ENCODE data around the gene MLYCD.

The MLYCD gene

DNA sequence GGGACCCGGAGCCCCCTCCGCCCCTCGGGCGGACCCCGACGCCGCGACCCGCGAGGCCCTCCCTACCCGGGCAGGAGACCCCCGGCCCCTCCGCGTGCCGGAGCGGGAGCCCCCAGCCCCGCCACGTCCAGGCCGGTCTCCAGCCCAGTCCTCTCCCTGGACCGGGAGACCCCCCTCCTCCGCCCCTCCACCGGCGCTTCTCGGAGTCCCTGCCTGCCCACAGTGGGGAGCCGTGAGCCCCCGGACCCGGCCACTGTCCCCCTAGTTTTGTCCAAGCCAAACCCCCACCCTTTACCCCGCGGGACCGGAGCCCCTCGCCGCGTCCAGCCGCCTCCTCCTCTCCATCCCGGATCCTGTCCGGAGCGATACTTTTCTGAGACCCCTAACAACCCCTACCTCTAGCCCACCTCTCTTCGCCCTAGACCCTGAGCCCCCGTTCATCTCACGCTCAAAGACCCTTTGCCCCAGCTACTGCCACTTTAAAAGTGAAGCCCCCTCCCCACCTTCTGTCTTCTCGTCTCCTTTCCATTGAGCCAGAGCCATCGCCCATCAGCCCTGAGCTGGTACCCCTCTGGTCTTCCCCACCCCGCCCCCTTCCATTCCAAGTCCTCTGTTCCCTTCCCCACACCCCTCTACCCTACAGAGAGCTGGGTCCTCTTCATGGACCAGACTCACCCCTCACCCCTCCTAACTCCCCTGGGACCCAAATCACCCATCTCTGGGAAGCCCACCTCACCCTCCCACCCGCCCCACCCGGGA, 70.2 kb downstream of the MLYCD start:
- Histone ChIP-seq H3K36me3 (ENCODE audit: control insufficient read depth in 1 of 2, insufficient read depth in 2 of 2, low read length in 2 of 2) (peaks cover 0 to 13% of the 10 kb centered on the region in 2 donors), H3K4me3 (ENCODE audit: low read depth in 1 of 2, low read length in 2 of 2) (no peak overlapping the region), H3K4me1 (ENCODE audit: control insufficient read depth in 1 of 2, insufficient read depth in 2 of 2, low read length in 2 of 2) (peaks cover 0 to 8% of the 10 kb centered on the region in 2 donors)

DNA sequence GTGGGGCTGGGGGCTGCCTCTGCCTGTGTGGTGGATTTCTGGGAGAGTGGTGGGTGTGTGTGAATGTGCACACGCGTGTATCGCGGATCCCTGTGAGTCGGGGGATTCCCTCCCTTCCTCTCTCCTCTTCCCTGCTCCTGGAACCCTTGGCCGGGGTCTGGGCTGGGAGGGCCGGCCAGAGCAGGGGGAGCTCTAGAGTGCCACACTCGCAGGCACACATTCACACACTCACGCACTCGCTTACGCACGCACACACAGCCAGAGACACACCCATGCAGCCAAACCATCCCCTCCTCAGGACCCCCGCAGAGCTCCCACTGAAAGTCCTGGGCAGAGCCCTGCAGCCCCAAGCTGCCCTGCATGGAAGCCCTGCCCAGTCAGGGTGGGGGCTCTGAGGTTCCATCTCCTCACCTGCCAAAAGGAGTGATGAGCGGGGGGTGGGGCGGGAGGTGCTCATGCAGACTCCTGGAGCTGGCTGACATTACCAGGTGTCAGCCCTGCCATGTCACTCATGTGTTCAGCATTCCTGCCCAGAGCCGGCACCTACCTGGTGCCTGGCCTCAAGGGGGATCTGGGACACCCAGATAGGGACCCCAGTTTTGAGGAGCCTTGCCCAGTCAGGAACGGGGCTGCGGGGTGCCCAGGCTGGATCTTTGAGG, 71.0 kb downstream of the MLYCD start:
- Histone ChIP-seq H3K27ac (ENCODE audit: low read depth, low read length) (no peak overlapping the region), H3K36me3 (ENCODE audit: control insufficient read depth in 1 of 2, insufficient read depth in 2 of 2, low read length in 2 of 2) (peaks cover 0 to 8% of the 10 kb centered on the region in 2 donors), H3K4me1 (ENCODE audit: control insufficient read depth in 1 of 2, insufficient read depth in 2 of 2, low read length in 2 of 2) (peaks cover 0 to 8% of the 10 kb centered on the region in 2 donors), H3K9me3 (ENCODE audit: control insufficient read depth in 1 of 2, low read length in 2 of 2) (no peaks in the 10 kb centered on the region), H3K27me3 (ENCODE audit: control insufficient read depth in 1 of 2, insufficient read depth in 2 of 2, low read length in 2 of 2) (peaks cover 0 to 4% of the 10 kb centered on the region in 2 donors), H3K9ac (ENCODE audit: low read depth in 1 of 2, low read length in 2 of 2) (no peak overlapping the region), H3K4me3 (ENCODE audit: low read depth in 1 of 2, low read length in 2 of 2) (no peak overlapping the region)

More for the DNA sequence above, 70.2 kb downstream of the MLYCD start:
- peaks cover 0 to 4% of the 10 kb centered on the region in 2 donors for H3K27me3 ChIP-seq (ENCODE audit: control insufficient read depth in 1 of 2, insufficient read depth in 2 of 2, low read length in 2 of 2)
- H3K27ac ChIP-seq (ENCODE audit: low read depth, low read length): no peak overlapping the region
- H3K9me3 ChIP-seq (ENCODE audit: control insufficient read depth in 1 of 2, low read length in 2 of 2): no peaks in the 10 kb centered on the region
- no peak overlapping the region for H3K9ac ChIP-seq (ENCODE audit: low read depth in 1 of 2, low read length in 2 of 2)

DNA sequence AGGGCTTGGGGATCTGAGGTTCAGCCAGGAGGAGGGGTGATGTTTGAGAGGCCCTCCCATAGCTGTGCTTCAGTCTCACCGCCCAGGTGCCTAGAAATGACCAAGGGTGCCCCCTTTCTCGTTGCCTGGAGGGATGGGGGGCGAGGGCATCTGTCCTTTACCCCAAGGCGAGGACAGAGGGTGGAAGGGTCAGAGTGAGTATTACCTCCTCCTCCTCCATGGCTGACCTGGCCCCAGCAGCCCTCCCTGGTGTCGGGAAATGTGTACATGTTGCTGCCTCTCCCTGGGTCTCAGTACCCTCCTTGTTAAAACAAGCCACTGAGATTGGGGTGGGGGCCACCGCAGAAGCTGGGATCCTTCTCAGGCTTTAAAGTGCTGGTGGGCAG, 71.5 kb downstream of the MLYCD start:
- Histone ChIP-seq H3K27ac (ENCODE audit: low read depth, low read length) (no peak overlapping the region), H3K9me3 (ENCODE audit: control insufficient read depth in 1 of 2, low read length in 2 of 2) (no peaks in the 10 kb centered on the region), H3K9ac (ENCODE audit: low read depth in 1 of 2, low read length in 2 of 2) (no peak overlapping the region), H3K36me3 (ENCODE audit: control insufficient read depth in 1 of 2, insufficient read depth in 2 of 2, low read length in 2 of 2) (peaks cover 0 to 5% of the 10 kb centered on the region in 2 donors), H3K4me1 (ENCODE audit: control insufficient read depth in 1 of 2, insufficient read depth in 2 of 2, low read length in 2 of 2) (peaks cover 0 to 8% of the 10 kb centered on the region in 2 donors), H3K27me3 (ENCODE audit: control insufficient read depth in 1 of 2, insufficient read depth in 2 of 2, low read length in 2 of 2) (peaks cover 0 to 4% of the 10 kb centered on the region in 2 donors), H3K4me3 (ENCODE audit: low read depth in 1 of 2, low read length in 2 of 2) (no peak overlapping the region)

DNA sequence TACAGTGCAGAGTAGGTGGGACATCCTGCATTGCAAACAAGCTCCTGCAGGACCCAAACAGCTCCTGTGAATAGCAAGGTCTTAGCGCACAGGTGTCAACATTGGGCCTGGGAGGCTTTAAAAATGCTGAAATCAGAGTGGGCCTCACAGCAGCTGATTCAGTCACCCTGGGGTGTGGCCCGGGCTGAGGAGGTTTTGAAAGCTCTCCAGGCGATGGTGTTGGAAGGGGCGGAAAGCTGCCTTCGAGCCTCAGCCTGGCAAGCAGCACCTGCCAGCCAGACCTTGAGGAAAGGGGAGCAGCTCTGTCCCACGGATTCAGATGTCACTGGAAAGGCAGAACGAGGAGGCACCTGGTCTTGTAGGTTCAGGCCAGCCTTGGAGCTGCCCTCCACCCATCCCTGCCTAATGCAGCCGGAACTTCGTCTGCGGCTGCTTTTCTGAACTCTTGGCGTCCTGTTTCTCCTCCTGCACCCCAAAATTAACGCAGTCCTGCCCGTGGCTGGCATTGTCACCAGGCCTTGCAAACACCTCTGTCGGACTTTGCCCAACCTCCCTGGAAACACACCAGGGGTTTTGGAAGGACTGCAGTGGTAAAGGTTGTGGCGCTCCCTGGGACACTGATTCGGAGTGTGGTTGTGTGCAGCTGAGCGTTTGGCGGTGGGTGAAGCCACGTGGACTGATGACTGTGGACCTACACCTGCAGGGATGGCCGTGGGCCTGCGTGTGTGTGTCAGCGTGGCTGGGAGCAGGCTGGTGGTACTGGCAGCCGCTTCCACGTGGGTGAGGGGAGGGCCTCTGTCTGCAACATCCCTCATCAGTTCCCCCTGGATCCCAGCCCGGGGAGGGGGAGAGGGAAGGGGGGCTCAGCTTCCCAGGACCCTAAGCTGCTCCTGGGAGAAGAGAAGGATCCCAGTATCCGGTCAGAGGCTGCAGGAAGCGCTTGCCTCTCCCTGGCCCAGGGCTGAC, 72.5 kb downstream of the MLYCD start:
- Histone ChIP-seq H3K4me3 (ENCODE audit: low read depth in 1 of 2, low read length in 2 of 2) (no peak overlapping the region), H3K9me3 (ENCODE audit: control insufficient read depth in 1 of 2, low read length in 2 of 2) (no peaks in the 10 kb centered on the region), H3K27me3 (ENCODE audit: control insufficient read depth in 1 of 2, insufficient read depth in 2 of 2, low read length in 2 of 2) (peaks cover 0 to 4% of the 10 kb centered on the region in 2 donors), H3K36me3 (ENCODE audit: control insufficient read depth in 1 of 2, insufficient read depth in 2 of 2, low read length in 2 of 2) (no peaks in the 10 kb centered on the region), H3K4me1 (ENCODE audit: control insufficient read depth in 1 of 2, insufficient read depth in 2 of 2, low read length in 2 of 2) (peaks cover 0 to 8% of the 10 kb centered on the region in 2 donors), H3K27ac (ENCODE audit: low read depth, low read length) (no peak overlapping the region), H3K9ac (ENCODE audit: low read depth in 1 of 2, low read length in 2 of 2) (no peak overlapping the region)

DNA sequence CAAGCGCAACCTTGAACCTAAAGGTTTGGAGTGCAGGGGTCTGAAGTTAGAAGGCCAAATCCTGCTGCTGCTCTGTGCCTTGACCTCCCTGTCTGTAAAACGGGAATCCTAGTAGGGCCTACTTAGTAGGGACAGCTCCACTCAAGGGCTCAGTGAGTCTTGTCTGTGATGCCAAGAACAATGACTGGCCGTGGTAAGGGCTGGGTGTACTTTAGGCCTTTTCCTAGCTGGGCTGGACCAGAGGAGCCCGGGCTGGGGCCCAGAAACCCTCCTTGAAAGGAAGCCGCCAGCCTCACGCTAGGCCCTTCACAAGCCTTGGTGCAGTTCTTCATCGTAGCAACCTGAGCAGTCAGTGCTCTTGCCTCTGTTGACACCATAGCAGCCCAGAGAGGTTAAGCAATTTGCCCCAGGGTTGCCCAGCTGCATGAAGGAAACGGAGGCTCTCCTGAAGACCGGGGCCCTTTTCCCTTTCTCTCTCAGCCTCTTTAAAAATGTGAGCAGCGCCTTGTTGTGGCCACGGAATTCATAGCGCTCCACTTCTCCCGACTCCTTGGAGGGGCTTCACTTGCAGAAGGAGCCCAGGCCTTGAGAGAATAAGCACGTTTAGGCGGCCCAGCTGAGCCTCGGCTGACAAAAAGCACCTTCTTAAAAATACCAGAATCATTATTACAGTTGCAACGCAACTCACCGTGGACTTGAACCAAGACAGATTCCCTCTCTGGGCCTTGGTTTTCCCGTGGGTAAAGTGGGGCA, 73.5 kb downstream of the MLYCD start:
- Histone ChIP-seq H3K9ac (ENCODE audit: low read depth in 1 of 2, low read length in 2 of 2) (no peak overlapping the region), H3K36me3 (ENCODE audit: control insufficient read depth in 1 of 2, insufficient read depth in 2 of 2, low read length in 2 of 2) (no peaks in the 10 kb centered on the region), H3K27me3 (ENCODE audit: control insufficient read depth in 1 of 2, insufficient read depth in 2 of 2, low read length in 2 of 2) (peaks cover 0 to 4% of the 10 kb centered on the region in 2 donors), H3K27ac (ENCODE audit: low read depth, low read length) (no peak overlapping the region), H3K4me1 (ENCODE audit: control insufficient read depth in 1 of 2, insufficient read depth in 2 of 2, low read length in 2 of 2) (peaks cover 0 to 8% of the 10 kb centered on the region in 2 donors), H3K4me3 (ENCODE audit: low read depth in 1 of 2, low read length in 2 of 2) (no peak overlapping the region), H3K9me3 (ENCODE audit: control insufficient read depth in 1 of 2, low read length in 2 of 2) (no peaks in the 10 kb centered on the region)

DNA sequence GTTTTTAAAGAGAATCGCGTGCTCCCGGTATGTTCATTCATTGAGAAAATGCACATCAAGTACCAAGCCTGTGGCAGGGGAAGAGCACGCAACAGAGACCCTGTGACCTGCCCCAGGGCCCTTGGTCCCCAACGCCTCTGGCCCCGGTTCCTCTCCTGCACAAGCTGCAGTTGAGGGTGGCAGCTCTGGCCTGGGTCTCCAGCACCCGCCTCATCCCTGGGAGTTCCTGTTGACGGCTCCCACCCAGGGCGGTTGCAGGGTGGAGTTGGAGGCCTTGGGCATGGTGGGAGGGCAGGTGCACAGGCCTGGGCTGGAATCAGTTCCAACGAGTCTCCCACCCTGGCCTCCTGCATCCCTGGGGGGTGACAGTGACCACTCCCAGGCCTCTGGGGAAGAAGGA, 74.2 kb downstream of the MLYCD start:
- Histone ChIP-seq H3K4me3 (ENCODE audit: low read depth in 1 of 2, low read length in 2 of 2) (no peak overlapping the region), H3K27me3 (ENCODE audit: control insufficient read depth in 1 of 2, insufficient read depth in 2 of 2, low read length in 2 of 2) (peaks cover 0 to 2% of the 10 kb centered on the region in 2 donors), H3K4me1 (ENCODE audit: control insufficient read depth in 1 of 2, insufficient read depth in 2 of 2, low read length in 2 of 2) (peaks cover 0 to 8% of the 10 kb centered on the region in 2 donors)

DNA sequence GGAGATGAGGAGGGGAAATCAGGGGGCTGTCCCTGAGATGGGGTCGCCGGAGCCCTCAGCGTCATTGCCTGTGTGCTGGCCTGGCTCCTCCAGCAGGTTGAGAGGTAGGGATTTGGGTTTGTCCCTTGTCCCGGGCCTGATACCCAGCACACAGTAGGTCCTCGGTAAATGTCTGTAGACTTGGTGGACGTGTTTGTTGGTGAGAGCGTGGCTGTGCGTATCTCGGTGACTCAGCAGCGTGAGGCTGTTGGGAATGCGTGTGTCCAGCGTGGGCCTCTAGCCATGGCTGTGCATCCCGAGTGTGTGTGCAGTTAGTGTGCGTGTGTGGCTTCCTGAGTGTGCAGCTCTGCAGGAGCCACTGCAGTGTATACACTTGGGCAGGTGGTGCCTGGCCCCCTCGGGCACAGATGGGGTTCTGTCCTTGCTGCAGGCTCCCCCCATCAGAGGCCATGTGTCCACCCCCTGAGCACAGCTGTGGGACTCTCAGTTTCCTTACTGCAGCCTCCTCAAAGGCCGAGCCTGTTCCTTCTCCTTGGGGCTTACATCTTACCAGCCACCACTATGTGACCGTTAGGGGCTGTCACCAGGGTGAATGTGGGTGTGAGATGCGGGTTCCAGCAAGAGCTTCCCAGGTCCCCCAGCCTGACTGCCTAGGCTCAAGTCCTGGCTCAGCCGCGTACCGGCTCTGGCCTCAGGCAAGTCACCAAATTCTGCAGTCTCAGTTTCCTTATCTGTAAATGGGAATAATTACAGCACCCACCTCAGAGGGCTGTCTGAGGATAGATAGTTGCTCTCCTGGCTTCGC, 74.9 kb downstream of the MLYCD start:
- Histone ChIP-seq H3K36me3 (ENCODE audit: control insufficient read depth in 1 of 2, insufficient read depth in 2 of 2, low read length in 2 of 2) (no peaks in the 10 kb centered on the region), H3K9me3 (ENCODE audit: control insufficient read depth in 1 of 2, low read length in 2 of 2) (peaks cover 6 to 7% of the 10 kb centered on the region in 2 donors), H3K27ac (ENCODE audit: low read depth, low read length) (no peak overlapping the region), H3K27me3 (ENCODE audit: control insufficient read depth in 1 of 2, insufficient read depth in 2 of 2, low read length in 2 of 2) (peaks cover 0 to 2% of the 10 kb centered on the region in 2 donors), H3K9ac (ENCODE audit: low read depth in 1 of 2, low read length in 2 of 2) (no peak overlapping the region), H3K4me3 (ENCODE audit: low read depth in 1 of 2, low read length in 2 of 2) (no peak overlapping the region), H3K4me1 (ENCODE audit: control insufficient read depth in 1 of 2, insufficient read depth in 2 of 2, low read length in 2 of 2) (peaks cover 0 to 8% of the 10 kb centered on the region in 2 donors)

More for the DNA sequence above, 74.2 kb downstream of the MLYCD start:
- Histone ChIP-seq H3K36me3 (ENCODE audit: control insufficient read depth in 1 of 2, insufficient read depth in 2 of 2, low read length in 2 of 2) (no peaks in the 10 kb centered on the region), H3K27ac (ENCODE audit: low read depth, low read length) (no peak overlapping the region), H3K9ac (ENCODE audit: low read depth in 1 of 2, low read length in 2 of 2) (no peak overlapping the region), H3K9me3 (ENCODE audit: control insufficient read depth in 1 of 2, low read length in 2 of 2) (no peaks in the 10 kb centered on the region)

DNA sequence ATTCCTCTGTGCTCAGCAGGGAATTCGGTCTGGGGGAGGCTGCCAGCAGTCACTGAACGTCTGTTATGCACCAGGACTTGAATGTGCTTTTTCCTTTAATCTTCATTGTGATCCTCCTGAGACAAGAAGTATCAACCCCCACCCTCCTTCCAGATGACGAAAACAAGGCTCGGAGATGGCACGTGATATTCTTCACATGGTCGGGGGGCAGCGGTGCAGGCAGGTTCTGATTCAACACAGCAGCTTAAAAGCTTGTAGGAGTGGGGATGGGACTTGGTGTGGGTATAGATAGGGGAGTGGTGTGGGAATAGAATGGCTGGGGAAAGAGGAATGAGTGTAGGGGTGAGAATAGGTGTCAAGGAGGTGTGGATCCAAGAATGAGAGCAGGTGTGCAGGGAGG, 75.6 kb downstream of the MLYCD start:
- peaks cover 0 to 8% of the 10 kb centered on the region in 2 donors for H3K4me1 ChIP-seq (ENCODE audit: control insufficient read depth in 1 of 2, insufficient read depth in 2 of 2, low read length in 2 of 2)
- no peaks in the 10 kb centered on the region for H3K36me3 ChIP-seq (ENCODE audit: control insufficient read depth in 1 of 2, insufficient read depth in 2 of 2, low read length in 2 of 2)
- peaks cover 0 to 2% of the 10 kb centered on the region in 2 donors for H3K27me3 ChIP-seq (ENCODE audit: control insufficient read depth in 1 of 2, insufficient read depth in 2 of 2, low read length in 2 of 2)
- H3K9me3 ChIP-seq (ENCODE audit: control insufficient read depth in 1 of 2, low read length in 2 of 2): peaks cover 7 to 10% of the 10 kb centered on the region in 2 donors
- no peak overlapping the region for H3K4me3 ChIP-seq (ENCODE audit: low read depth in 1 of 2, low read length in 2 of 2)
- H3K9ac ChIP-seq (ENCODE audit: low read depth in 1 of 2, low read length in 2 of 2): no peak overlapping the region
- no peak overlapping the region for H3K27ac ChIP-seq (ENCODE audit: low read depth, low read length)
